NCI-H524 (cell line): ENCODE data around the gene CCT7.

Experiments
- DNase-seq, 2 experiments: peaks; one replicate each; lab custom pipeline; 2025; lab: John Stamatoyannopoulos, UW

The CCT7 gene

GRCh38 chr2:73294239-73294638 is 60.1 kb downstream of the CCT7 start:
- no peak for DNase-seq

GRCh38 chr2:73295751-73296400 is 61.8 kb downstream of the CCT7 start:
- no peak for DNase-seq

DNA sequence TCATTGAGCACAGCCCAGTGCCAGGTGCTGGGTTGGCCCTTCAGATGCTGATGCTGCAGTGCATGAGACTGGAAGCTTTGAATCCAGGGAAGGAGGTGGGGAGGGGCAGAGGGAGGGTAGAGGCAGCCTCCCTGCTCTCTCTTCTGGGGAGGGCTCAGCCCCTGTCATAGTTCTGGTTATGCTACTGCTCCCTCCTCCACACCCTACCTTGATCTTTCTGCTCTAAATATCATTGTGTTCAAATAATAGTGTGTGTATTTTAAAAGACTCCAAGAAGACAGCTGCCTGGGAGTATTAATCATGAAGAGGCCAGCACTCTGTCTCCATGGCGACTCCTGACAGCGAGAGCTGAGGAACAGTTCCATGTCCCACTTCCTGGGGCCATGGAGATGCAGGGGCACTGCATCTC is 63.0 kb downstream of the CCT7 start:
- DNase-seq, result peak in 1 of 2 experiments; percentile 64

GRCh38 chr2:73297586-73297985 is 63.5 kb downstream of the CCT7 start:
- peak in 1 of 2 experiments; percentile 41 for DNase-seq

DNA sequence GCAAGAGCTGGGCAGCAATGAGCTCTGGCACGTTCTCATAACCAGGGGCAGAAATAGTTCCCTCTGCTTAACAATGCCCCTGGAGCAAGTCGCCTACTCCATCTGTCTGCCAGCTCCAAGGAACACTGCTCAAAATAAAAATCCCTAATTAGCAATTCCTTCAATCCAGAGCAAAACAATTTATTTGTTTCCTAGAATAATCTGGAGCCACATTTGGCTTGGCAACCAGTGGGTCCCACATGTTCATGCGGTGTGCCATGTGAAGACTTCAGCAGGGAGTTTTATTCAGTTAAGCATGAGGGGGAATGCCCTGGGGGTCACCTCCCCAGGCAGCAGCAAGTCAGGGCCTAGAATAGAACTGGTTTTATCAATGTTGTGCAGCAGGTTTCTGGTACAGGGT is 66.8 kb downstream of the CCT7 start:
- DNase-seq, result no peak

DNA sequence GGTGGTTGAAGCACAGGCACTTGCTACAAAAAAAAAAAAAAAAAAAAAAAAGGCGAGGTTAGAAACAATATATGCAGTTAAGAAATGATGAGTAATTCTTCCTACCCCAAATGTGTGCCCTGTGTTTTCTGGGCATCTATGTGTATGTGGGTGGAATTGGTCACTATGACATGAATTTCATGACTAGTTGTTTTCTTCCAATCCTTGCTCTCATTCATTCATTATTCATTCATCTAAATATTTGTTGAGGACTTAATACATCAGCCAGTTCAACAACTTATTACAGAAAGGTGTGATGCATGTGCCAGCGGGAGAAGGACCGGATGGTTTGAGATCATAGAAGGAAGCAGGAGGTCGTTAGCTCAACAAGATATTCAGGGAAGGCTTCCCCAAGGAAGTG is 67.5 kb downstream of the CCT7 start:
- no peak for DNase-seq
